Upper lobe of left lung (tissue), 4 donors: ENCODE results near the gene FILIP1L.

Experiments used
- CTCF ChIP-seq, 6 experiments: fragments of 450-650 bp in 4 of 6; fragments of 200-600 bp in 2 of 6; sonication (generic) in 2 of 6; IDR thresholded peaks; one replicate each; pipeline ENCODE4 v1.5.1; 2016 to 2019; ENCODE audit warnings: antibody characterized with exemption in 6 of 6
- EP300 ChIP-seq, 4 donors: sonication (generic); formaldehyde crosslinking; IDR thresholded peaks; one replicate each; pipeline ENCODE4 v1.5.1; 2017; ENCODE audit warnings: antibody characterized with exemption in 4 of 4, control low read depth in 2 of 4
- POLR2A ChIP-seq, 4 donors: fragments of 450-650 bp; IDR thresholded peaks; one replicate each; pipeline ENCODE4 v1.5.1; 2016 to 2017; ENCODE audit warnings: antibody characterized with exemption in 4 of 4, mild to moderate bottlenecking in 2 of 4

DNA sequence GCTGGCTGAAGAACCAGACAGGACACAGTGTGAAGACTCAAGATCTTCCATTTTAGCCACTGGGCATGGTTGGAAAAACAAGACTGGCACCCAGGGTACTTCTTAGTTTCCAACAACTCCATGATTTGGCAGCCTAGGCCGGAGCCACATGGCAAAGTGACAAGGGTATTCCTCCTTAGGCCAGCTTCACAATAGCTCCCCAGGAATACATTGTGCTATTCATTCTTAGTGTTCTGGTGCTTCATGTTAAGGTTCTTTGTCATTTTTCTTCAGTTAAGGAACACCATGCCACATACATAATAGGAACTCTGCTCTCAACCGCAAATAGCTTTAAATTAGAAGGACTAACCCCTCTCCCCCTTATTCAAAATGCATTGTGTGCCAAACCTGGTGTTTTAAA lies 8.0 kb upstream of the FILIP1L start:
- TF ChIP-seq CTCF (IDR thresholded peaks at IDR 0.05) (no peak), POLR2A (IDR thresholded peaks at IDR 0.05) (no peak), EP300 (IDR thresholded peaks at IDR 0.05) (no peak)
